ENCODE measurements around the gene NR1I2.
A peak's percentile ranks its signal among the peaks of the same experiment; 100 is the strongest.

Gene NR1I2

GRCh38 chr3:119826711-119827608, 45.1 kb downstream of the NR1I2 start:
- DNase-seq (ENCODE audit: low read depth): no peak
- no peak overlapping the region for H3K4me3 ChIP-seq (ENCODE audit: low read length)
- TF ChIP-seq, protein P1, sequence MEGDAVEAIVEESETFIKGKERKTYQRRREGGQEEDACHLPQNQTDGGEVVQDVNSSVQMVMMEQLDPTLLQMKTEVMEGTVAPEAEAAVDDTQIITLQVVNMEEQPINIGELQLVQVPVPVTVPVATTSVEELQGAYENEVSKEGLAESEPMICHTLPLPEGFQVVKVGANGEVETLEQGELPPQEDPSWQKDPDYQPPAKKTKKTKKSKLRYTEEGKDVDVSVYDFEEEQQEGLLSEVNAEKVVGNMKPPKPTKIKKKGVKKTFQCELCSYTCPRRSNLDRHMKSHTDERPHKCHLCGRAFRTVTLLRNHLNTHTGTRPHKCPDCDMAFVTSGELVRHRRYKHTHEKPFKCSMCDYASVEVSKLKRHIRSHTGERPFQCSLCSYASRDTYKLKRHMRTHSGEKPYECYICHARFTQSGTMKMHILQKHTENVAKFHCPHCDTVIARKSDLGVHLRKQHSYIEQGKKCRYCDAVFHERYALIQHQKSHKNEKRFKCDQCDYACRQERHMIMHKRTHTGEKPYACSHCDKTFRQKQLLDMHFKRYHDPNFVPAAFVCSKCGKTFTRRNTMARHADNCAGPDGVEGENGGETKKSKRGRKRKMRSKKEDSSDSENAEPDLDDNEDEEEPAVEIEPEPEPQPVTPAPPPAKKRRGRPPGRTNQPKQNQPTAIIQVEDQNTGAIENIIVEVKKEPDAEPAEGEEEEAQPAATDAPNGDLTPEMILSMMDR (IDR thresholded peaks at IDR 0.05; ENCODE audit: insufficient read depth, low read depth, low read length, missing control alignments): no peak

DNA sequence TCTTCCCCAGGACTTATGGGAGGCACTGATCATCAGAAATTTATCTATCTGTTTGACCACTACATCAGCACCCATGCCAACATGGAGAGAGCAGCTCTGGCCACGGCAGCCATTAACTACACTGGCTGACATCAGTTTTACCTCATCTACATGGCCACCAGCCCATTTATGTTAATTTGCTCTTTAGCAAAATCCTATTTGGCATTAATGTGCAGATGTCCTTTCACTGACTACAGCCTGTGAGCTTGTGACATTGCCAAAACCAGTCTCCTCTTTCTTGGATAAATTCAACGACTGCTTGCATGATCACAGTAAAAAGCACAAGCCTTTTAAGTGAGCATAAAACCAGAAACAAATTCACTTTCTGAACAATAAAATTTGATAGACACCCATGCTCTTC, 47.5 kb downstream of the NR1I2 start:
- no peak for DNase-seq (ENCODE audit: low read depth)
- TF ChIP-seq, protein P1 (IDR thresholded peaks at IDR 0.05; ENCODE audit: insufficient read depth, low read depth, low read length, missing control alignments): no peak
- H3K4me3 ChIP-seq (ENCODE audit: low read length): no peak overlapping the region

- no peak overlapping the region for H3K4me3 ChIP-seq (ENCODE audit: low read length)
- no peak for DNase-seq (ENCODE audit: low read depth)
- TF ChIP-seq, protein P1 (IDR thresholded peaks at IDR 0.05; ENCODE audit: insufficient read depth, low read depth, low read length, missing control alignments): peak; percentile 16
Observed at GRCh38 chr3:119831022-119831421, 49.1 kb downstream of the NR1I2 start.

DNA sequence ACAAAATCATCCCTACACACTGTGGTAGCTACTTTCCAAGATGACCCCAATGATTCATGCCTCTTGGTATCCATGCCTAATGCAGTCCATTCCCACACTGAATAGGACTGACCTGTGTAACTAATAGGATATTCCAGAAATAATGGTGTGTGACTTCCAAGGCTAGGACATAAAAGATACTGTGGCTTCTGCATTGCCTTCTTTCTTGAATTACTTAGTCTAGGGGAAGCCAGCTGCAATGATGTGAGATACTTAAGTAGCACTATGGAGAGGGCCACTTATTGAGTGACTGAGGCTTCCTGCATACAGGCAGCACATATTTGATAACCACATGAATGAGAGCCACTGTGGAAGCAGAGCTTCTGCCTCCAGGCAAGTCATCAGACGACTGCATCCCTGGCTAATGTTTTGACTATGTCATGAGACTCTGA, 50.1 kb downstream of the NR1I2 start:
- H3K4me3 ChIP-seq (ENCODE audit: low read length): no peak overlapping the region
- TF ChIP-seq, protein P1 (IDR thresholded peaks at IDR 0.05; ENCODE audit: insufficient read depth, low read depth, low read length, missing control alignments): no peak
- DNase-seq (ENCODE audit: low read depth): no peak

DNA sequence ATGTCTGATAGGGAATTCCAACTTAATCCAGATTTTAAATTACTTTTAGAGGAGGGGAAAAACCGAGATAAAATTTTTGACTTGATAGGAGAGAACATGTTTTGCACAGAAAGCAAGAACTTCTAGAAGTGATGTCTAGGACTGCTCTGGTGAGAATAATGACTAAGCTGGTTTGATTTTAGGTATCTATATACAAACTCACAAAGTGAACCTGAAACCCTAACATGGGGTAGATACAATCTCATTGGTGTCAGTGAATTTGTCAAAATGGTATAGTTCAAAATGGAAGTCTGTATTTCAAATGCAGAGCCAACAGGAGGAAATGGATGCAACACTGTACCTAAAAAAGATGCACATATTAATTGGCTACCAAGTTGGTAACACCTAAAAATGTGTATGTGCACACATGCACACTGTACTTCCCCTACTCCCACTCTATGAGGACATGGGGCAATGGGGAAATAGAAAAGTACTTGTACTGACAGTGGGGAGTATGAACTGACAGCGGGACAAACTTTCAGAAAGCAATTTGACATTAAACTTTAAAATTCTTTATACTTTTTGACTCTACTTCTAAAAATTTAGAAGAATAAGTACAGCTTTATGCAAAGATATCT, 53.0 kb downstream of the NR1I2 start:
- no peak overlapping the region for H3K4me3 ChIP-seq (ENCODE audit: low read length)
- DNase-seq (ENCODE audit: low read depth): no peak
- TF ChIP-seq, protein P1 (IDR thresholded peaks at IDR 0.05; ENCODE audit: insufficient read depth, low read depth, low read length, missing control alignments): no peak

DNA sequence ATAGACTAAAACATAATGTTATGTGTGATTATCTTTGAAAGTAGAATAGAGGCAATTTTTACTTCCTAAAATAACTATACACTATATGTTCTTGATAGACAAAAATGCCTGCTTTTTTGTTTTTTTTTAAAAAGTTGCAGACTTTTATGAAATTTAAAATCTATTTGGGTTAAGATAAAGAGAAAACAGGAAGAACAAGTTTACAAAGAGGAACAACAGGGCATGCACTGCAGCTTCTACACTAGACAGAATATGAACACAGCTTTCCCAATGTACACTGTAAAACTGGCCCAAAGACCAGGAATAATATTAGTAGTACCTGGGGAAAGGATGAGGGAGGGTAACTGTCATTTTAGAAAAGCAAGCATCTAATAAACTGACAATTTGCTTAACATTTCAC, 53.7 kb downstream of the NR1I2 start:
- TF ChIP-seq, protein P1 (IDR thresholded peaks at IDR 0.05; ENCODE audit: insufficient read depth, low read depth, low read length, missing control alignments): no peak
- DNase-seq (ENCODE audit: low read depth): no peak
- H3K4me3 ChIP-seq (ENCODE audit: low read length): no peak overlapping the region

Data from epithelial cell of esophagus (primary cell).